HEK293 (cell line): ENCODE measurements around the gene ZNF548.
A peak's percentile ranks its signal among the peaks of the same experiment; 100 is the strongest.

ENCODE experiments used
- CTCF ChIA-PET: fragments of 350-600 bp; formaldehyde crosslinking; extraction: SDS; loops from one replicate; lab custom pipeline; 2021; ENCODE audit warnings: antibody characterized with exemption; lab: Yijun Ruan, JAX
- POLR2A ChIA-PET: fragments of 300-600 bp; formaldehyde crosslinking; extraction: SDS; loops from one replicate; lab custom pipeline; 2020; ENCODE audit warnings: antibody characterized with exemption, inconsistent platforms; lab: Yijun Ruan, JAX
- H3K27ac ChIP-seq: fragments of 200-500 bp; sonication (Bioruptor generic); 2 replicates; pipeline ENCODE4 v1.5.1; 2014; ENCODE audit warnings: low read depth, low read length, control low read depth, inconsistent platforms; ENCODE audit errors: extremely low read depth
- H3K36me3 ChIP-seq, 2 experiments: fragments of 200-500 bp in 1 of 2; sonication (Bioruptor generic) in 1 of 2; 1 replicate in 1 of 2; 2 replicates in 1 of 2; pipeline ENCODE4 v1.5.1; 2014 to 2017; ENCODE audit warnings: inconsistent platforms in 2 of 2, low read length in 2 of 2; ENCODE audit not compliant: control insufficient read depth in 2 of 2, insufficient read depth in 1 of 2
- H3K4me1 ChIP-seq: fragments of 200-500 bp; sonication (Bioruptor generic); 2 replicates; pipeline ENCODE4 v1.5.1; 2014; ENCODE audit warnings: mild to moderate bottlenecking, low read length, inconsistent platforms; ENCODE audit not compliant: control insufficient read depth, insufficient read depth
- H3K4me3 ChIP-seq: 2 replicates; pipeline ENCODE4 v1.5.1; 2011; ENCODE audit warnings: low read depth, mild to moderate bottlenecking, control low read depth, low read length, moderate library complexity
- H3K9me3 ChIP-seq: fragments of 200-500 bp; sonication (Bioruptor generic); 2 replicates; pipeline ENCODE4 v1.5.1; 2014; ENCODE audit warnings: low read depth, low read length, inconsistent platforms; ENCODE audit not compliant: control insufficient read depth, insufficient read depth
- HOXC10 ChIP-seq: sonication (generic); formaldehyde crosslinking; IDR thresholded peaks from 2 replicates; pipeline ENCODE4 v1.8.1; 2023; ENCODE audit warnings: mild to moderate bottlenecking, missing genetic modification reagents
- KLF7 ChIP-seq: fragments of 450-650 bp; formaldehyde crosslinking; IDR thresholded peaks from 2 replicates; pipeline ENCODE4 v1.5.1; 2016; ENCODE audit warnings: missing biosample characterization, missing genetic modification characterization, borderline replicate concordance
- PRDM10 ChIP-seq: fragments of 450-650 bp; formaldehyde crosslinking; IDR thresholded peaks from 2 replicates; pipeline ENCODE4 v1.5.1; 2016; ENCODE audit warnings: missing biosample characterization, missing genetic modification characterization
- SP3 ChIP-seq: fragments of 450-650 bp; formaldehyde crosslinking; IDR thresholded peaks from 2 replicates; pipeline ENCODE4 v1.5.1; 2016; ENCODE audit warnings: missing biosample characterization, missing genetic modification characterization
- ZBTB11 ChIP-seq: fragments of 450-650 bp; formaldehyde crosslinking; conservative IDR thresholded peaks from 2 replicates; pipeline ENCODE4 v1.5.1; 2016; ENCODE audit warnings: low read depth, missing biosample characterization, missing genetic modification characterization
- ZBTB20 ChIP-seq: fragments of 450-650 bp; formaldehyde crosslinking; IDR thresholded peaks from 2 replicates; pipeline ENCODE4 v1.5.1; 2016; ENCODE audit warnings: missing biosample characterization, missing genetic modification characterization
- ZNF10 ChIP-seq: fragments of 450-650 bp; formaldehyde crosslinking; IDR thresholded peaks from 2 replicates; pipeline ENCODE4 v1.5.1; 2017; ENCODE audit warnings: missing biosample characterization, missing genetic modification characterization
- ZNF2 ChIP-seq: fragments of 450-650 bp; formaldehyde crosslinking; IDR thresholded peaks from 2 replicates; pipeline ENCODE4 v1.5.1; 2016; ENCODE audit warnings: missing biosample characterization, missing genetic modification characterization
- ZNF391 ChIP-seq: fragments of 450-650 bp; formaldehyde crosslinking; IDR thresholded peaks from 2 replicates; pipeline ENCODE4 v1.5.1; 2016; ENCODE audit warnings: low read depth, missing biosample characterization, missing genetic modification characterization, borderline replicate concordance
- ZNF404 ChIP-seq: fragments of 450-650 bp; formaldehyde crosslinking; IDR thresholded peaks from 2 replicates; pipeline ENCODE4 v1.5.1; 2017; ENCODE audit warnings: missing biosample characterization, missing genetic modification characterization
- ZNF501 ChIP-seq: fragments of 450-650 bp; formaldehyde crosslinking; IDR thresholded peaks from 2 replicates; pipeline ENCODE4 v1.5.1; 2016; ENCODE audit warnings: missing biosample characterization, missing genetic modification characterization
- ZNF561 ChIP-seq: fragments of 450-650 bp; IDR thresholded peaks from 2 replicates; pipeline ENCODE4 v1.5.1; 2018; ENCODE audit warnings: missing biosample characterization, missing genetic modification characterization, borderline replicate concordance
- ZNF664 ChIP-seq: fragments of 450-650 bp; formaldehyde crosslinking; IDR thresholded peaks from 2 replicates; pipeline ENCODE4 v1.5.1; 2016; ENCODE audit warnings: missing biosample characterization, missing genetic modification characterization
- TF ChIP-seq, protein P1 (sequence below): fragments of 450-650 bp; formaldehyde crosslinking; optimal IDR thresholded peaks from 2 replicates; pipeline ENCODE3; 2016; ENCODE audit warnings: missing biosample characterization, mild to moderate bottlenecking, missing genetic modification characterization
- TF ChIP-seq, protein P2 (sequence below): fragments of 450-650 bp; formaldehyde crosslinking; IDR thresholded peaks from 2 replicates; pipeline ENCODE4 v1.5.1; 2017; ENCODE audit warnings: missing biosample characterization, missing genetic modification characterization
- TF ChIP-seq, protein P3 (sequence below): fragments of 450-650 bp; formaldehyde crosslinking; IDR thresholded peaks from 2 replicates; pipeline ENCODE4 v1.5.1; 2016; ENCODE audit warnings: missing biosample characterization, missing genetic modification characterization
- TF ChIP-seq, protein P4 (sequence below): fragments of 450-650 bp; formaldehyde crosslinking; IDR thresholded peaks from 2 replicates; pipeline ENCODE4 v1.5.1; 2016; ENCODE audit warnings: missing biosample characterization, missing genetic modification characterization

Gene ZNF548

GRCh38 chr19:57342582-57342981, 47.1 kb upstream of the ZNF548 start (continued):
- no peak for TF ChIP-seq ZNF404 (tag by site-specific recombination)
- TF ChIP-seq, protein P1, sequence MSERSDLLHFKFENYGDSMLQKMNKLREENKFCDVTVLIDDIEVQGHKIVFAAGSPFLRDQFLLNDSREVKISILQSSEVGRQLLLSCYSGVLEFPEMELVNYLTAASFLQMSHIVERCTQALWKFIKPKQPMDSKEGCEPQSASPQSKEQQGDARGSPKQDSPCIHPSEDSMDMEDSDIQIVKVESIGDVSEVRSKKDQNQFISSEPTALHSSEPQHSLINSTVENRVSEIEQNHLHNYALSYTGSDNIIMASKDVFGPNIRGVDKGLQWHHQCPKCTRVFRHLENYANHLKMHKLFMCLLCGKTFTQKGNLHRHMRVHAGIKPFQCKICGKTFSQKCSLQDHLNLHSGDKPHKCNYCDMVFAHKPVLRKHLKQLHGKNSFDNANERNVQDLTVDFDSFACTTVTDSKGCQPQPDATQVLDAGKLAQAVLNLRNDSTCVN, result no peak

DNA sequence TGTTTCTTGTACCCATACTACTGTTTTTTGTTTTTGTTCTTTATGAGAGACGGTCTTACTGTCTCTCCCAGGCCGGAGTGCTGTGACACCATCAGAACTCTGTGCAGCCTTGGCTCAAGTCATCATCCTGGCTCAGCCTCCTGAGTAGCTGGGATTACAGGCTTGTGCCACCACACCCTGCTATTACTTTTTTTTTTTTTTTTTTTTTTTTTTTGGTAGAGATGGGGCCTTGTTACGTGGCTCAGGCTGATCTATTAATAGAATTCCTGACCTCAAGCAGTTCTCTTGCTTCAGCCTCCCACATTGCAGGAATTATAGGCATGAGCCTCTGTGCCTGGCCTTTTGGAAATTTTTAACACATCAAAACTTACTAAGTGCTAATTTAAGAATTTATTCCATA, 41.5 kb upstream of the ZNF548 start:
- TF ChIP-seq, protein P2, sequence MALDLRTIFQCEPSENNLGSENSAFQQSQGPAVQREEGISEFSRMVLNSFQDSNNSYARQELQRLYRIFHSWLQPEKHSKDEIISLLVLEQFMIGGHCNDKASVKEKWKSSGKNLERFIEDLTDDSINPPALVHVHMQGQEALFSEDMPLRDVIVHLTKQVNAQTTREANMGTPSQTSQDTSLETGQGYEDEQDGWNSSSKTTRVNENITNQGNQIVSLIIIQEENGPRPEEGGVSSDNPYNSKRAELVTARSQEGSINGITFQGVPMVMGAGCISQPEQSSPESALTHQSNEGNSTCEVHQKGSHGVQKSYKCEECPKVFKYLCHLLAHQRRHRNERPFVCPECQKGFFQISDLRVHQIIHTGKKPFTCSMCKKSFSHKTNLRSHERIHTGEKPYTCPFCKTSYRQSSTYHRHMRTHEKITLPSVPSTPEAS (tag by site-specific recombination), result no peak
- TF ChIP-seq ZNF391, result no peak
- TF ChIP-seq, protein P3, sequence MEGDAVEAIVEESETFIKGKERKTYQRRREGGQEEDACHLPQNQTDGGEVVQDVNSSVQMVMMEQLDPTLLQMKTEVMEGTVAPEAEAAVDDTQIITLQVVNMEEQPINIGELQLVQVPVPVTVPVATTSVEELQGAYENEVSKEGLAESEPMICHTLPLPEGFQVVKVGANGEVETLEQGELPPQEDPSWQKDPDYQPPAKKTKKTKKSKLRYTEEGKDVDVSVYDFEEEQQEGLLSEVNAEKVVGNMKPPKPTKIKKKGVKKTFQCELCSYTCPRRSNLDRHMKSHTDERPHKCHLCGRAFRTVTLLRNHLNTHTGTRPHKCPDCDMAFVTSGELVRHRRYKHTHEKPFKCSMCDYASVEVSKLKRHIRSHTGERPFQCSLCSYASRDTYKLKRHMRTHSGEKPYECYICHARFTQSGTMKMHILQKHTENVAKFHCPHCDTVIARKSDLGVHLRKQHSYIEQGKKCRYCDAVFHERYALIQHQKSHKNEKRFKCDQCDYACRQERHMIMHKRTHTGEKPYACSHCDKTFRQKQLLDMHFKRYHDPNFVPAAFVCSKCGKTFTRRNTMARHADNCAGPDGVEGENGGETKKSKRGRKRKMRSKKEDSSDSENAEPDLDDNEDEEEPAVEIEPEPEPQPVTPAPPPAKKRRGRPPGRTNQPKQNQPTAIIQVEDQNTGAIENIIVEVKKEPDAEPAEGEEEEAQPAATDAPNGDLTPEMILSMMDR (tag by site-specific recombination), result no peak
- TF ChIP-seq ZNF10 (tag by site-specific recombination), result no peak
- no peak for TF ChIP-seq ZNF664 (tag by site-specific recombination)
- Histone ChIP-seq H3K4me1 (peaks cover 6% of the 10 kb centered on the region; the same call in 1 of the 2 replicates), H3K4me3 (no peak overlapping the region), H3K36me3 (peaks cover under 1 to 4% of the 10 kb centered on the region in 2 experiments; a peak in 2 of 3 replicates), H3K27ac (no peak overlapping the region), H3K9me3 (no peaks in the 10 kb centered on the region)
- ChIA-PET CTCF (no interaction called here), POLR2A (no interaction called here)

DNA sequence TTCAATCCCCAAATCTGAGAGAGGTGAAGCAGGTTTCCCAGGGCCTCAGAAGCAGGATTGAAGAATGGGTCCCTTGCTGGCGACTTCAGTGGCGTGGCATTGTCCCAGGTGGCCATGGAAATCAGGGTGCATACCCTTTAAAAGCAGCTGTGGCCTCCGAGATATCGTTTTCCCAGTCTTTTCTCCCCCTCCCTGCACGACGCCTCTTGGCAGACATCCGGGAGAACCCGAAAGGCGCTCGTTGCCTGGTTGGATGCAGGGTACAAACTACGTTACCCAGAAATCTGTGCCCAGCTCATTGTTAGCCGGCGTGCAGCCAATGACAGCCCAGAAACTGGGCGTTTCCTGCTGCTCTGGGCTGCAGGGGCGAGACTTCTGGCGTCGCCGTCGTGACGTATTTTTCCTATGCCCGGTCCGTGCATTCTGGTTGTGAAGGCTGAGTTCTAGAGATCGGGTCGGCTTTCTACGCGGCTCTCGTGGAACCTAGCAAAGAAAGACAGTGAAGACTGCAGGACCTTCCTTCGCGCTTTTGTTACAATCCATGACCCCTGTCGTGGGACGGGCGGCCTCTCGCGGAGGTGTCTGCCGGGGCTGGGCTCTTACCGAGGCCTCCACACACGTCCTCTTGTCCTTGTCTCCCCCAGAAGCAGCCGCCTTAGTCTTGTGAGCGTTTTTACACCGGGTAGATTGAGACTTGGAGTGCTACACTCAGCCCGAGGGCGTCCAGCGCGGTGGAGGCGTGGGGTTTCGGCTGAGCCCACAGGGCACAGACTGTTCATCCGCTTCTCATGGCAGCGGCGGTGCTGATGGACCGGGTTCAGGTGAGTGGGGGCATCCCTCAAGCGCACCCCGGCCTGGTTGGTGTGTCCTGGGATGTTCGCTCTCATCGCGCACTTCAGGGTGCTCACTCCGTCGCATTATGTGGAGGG, 38.5 kb upstream of the ZNF548 start, which contains the start of gene ZNF304:
TSS of gene ZNF304 (plus strand) at position 395 of the 929 bp plus-strand sequence. CDS start at position 789, 394 bp downstream.
- Histone ChIP-seq H3K36me3 (peaks cover 31 to 34% of the 10 kb centered on the region in 2 experiments), H3K9me3 (no peaks in the 10 kb centered on the region), H3K4me3 (peak within 1 kb of the TSS; percentile 81), H3K4me1 (peaks cover 6% of the 10 kb centered on the region; the same call in 1 of the 2 replicates), H3K27ac (peak within 1 kb of the TSS; percentile 34)
- ChIA-PET POLR2A (interaction anchor here (0.5 to 1.6 kb wide), 13 partner anchors 10 to 160 kb away, joined by 3 to 29 read pairs (median 3); partner anchors contain the start of genes TRAPPC2B, ZNF264, ZNF547 and ZNF548), CTCF (interaction anchor here (0.6 kb wide), 2 partner anchors 12 to 14 kb away, joined by 3 read pairs; no protein-coding TSS in a partner anchor)
- TF ChIP-seq ZBTB11 (tag by site-specific recombination), result peak; percentile 59
- TF ChIP-seq ZNF561 (tag by site-specific recombination), result peak; percentile 99
- TF ChIP-seq HOXC10 (CRISPR knock-in tag), result peak; percentile 96
- TF ChIP-seq ZNF501 (tag by site-specific recombination), result 0 out of 2 replicates have a peak, but pooled peaks have one; percentile 21
- peak; percentile 81 for TF ChIP-seq SP3 (tag by site-specific recombination)
- TF ChIP-seq ZNF2, result no peak
- TF ChIP-seq, protein P4, sequence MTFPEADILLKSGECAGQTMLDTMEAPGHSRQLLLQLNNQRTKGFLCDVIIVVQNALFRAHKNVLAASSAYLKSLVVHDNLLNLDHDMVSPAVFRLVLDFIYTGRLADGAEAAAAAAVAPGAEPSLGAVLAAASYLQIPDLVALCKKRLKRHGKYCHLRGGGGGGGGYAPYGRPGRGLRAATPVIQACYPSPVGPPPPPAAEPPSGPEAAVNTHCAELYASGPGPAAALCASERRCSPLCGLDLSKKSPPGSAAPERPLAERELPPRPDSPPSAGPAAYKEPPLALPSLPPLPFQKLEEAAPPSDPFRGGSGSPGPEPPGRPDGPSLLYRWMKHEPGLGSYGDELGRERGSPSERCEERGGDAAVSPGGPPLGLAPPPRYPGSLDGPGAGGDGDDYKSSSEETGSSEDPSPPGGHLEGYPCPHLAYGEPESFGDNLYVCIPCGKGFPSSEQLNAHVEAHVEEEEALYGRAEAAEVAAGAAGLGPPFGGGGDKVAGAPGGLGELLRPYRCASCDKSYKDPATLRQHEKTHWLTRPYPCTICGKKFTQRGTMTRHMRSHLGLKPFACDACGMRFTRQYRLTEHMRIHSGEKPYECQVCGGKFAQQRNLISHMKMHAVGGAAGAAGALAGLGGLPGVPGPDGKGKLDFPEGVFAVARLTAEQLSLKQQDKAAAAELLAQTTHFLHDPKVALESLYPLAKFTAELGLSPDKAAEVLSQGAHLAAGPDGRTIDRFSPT (tag by site-specific recombination), result no peak
- 0 out of 2 replicates have a peak, but pooled peaks have one; percentile 32 for TF ChIP-seq ZBTB20 (tag by site-specific recombination)
- TF ChIP-seq KLF7 (tag by site-specific recombination), result peak; percentile 46; the same call in 1 of the 2 replicates
- TF ChIP-seq PRDM10 (tag by site-specific recombination), result peak; percentile 82
